Stimulated activated CD4-positive, alpha-beta T cell treated with anti-CD3 and anti-CD28 coated beads, Interleukin-12 subunit alpha, Interleukin-12 subunit beta, amount 100 ng/mL, for 48 hours (primary cell): Measurements from ENCODE around the gene OPRD1.
"Not testable (repeated sequence)": the region's sequence is repeated elsewhere in the genome, so short reads cannot be mapped to it uniquely, and the experiment has no call there.

Experiments
- DNase-seq, 3 donors: peaks; one replicate each; pipeline ENCODE4 v3.0.0-alpha.2; 2020; ENCODE audit warnings: low read depth in 2 of 3, low spot score in 1 of 3

OPRD1 gene

DNA sequence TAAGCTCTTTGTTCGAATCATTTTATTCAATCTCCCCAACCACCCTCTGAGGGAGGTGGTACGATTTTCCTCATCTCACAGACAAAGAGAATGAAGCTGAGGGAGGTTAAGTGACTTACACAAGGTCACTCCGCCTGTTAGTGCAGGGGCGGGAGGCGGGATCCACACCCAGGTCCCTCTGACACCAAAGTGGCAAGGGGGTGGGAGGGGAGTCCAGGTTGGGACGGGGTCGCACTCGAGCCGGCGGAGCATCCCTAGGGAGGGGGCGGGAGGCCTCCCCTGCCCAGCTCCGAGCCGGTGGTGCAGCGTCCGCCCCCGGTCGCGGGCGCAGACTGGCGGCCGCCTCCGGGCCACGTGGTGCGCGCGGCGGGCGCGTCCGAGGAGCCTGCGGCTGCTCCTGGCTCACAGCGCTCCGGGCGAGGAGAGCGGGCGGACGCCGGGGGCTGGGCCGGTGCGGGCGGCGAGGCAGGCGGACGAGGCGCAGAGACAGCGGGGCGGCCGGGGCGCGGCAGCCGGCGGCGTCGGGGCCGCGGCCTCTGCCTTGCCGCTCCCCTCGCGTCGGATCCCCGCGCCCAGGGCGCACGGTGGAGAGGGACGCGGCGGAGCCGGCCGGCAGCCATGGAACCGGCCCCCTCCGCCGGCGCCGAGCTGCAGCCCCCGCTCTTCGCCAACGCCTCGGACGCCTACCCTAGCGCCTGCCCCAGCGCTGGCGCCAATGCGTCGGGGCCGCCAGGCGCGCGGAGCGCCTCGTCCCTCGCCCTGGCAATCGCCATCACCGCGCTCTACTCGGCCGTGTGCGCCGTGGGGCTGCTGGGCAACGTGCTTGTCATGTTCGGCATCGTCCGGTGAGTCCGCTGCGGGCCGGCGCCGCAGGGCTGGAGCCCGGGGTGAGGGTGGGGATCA is at the start of gene OPRD1:
Gene OPRD1, plus strand, starts transcription at position 405 of the 903 bp plus-strand sequence. Its CDS starts 214 bp downstream, at position 619.
- no peak for DNase-seq

DNA sequence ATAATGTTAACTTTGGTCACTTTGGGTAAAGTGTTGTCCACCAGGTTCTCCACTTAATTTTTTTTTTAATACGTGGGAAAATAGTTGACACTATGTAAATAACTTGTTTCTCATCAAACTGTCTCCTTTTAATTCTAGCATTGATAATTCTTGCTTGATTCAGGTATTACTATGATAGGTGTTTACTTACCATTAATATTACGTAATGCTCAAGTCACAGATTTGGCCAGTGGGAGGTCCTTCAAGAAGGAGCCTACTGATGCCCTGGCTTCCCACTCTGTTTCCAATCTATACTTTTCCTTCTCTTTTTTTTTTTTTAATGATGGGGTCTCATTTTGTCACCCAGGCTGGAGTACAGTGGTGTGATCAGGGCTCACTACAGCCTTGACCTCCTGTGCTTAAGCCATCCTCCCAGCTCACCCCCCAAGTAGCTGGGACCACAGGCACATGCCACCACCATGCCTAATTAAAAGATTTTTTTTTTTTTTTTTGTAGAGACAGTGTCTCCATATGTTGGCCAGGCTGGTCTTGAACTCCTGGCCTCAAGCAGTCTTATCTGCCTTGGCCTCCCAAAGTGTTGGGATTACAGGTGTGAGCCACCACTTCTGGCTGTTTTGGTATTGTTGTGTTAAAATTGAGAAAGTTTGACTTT is 45.3 kb upstream of the OPRD1 start:
- DNase-seq, result no peak

DNA sequence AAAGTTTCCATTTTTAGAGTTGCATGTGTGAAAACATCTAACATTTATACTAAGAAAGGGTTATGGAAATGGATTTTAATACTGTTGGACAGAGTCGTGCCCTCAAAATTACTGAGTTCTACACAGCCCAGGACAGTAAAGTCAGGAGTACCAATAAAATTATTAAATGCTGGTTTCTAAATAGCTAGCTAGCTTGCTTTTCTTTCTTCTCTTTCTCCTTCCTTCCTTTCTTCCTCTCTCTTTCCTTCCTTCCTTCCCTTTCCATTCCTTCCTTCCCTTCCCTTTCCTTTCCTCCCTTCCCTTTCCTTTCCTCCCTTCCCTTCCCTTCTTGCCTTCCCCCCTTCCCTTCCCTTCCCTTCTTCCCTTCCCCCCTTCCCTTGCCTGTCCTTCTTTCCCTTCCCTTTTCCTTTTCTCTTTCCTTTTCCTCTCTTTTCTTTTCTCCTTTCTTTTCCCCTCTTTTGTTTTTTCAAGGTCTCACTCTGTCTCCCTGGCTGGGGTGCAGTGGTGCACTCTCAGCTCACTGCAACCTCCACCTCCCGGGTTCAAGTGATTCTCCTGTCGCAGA is 41.3 kb upstream of the OPRD1 start:
- no peak for DNase-seq

DNA sequence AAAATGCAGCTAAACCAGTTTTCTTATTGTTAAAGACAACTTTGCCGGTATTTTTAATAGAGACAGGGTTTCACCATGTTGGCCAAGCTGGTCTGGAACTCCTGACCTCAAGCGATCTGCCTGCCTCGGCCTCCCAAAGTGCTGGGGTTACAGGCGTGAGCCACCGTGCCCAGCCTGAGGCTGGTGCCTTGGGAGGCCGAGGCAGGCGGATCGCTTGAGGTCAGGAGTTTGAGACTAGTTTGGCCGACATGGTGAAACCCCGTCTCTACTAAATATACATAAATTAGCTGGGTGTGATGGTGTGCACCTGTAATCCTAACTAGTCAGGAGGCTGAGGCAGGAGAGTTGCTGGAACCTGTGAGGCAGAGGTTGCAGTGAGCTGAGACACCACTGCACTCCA is 40.0 kb upstream of the OPRD1 start:
- not testable (repeated sequence) for DNase-seq

GRCh38 chr1:28773105-28773504 is 38.9 kb upstream of the OPRD1 start:
- DNase-seq, result no peak

GRCh38 chr1:28775121-28775942 is 36.6 kb upstream of the OPRD1 start:
- peak; percentile 34 to 53 (median 42) for DNase-seq

GRCh38 chr1:28776341-28776740 is 35.6 kb upstream of the OPRD1 start:
- no peak for DNase-seq

- DNase-seq, result no peak
Measured at GRCh38 chr1:28778021-28778420, 33.9 kb upstream of the OPRD1 start.

DNA sequence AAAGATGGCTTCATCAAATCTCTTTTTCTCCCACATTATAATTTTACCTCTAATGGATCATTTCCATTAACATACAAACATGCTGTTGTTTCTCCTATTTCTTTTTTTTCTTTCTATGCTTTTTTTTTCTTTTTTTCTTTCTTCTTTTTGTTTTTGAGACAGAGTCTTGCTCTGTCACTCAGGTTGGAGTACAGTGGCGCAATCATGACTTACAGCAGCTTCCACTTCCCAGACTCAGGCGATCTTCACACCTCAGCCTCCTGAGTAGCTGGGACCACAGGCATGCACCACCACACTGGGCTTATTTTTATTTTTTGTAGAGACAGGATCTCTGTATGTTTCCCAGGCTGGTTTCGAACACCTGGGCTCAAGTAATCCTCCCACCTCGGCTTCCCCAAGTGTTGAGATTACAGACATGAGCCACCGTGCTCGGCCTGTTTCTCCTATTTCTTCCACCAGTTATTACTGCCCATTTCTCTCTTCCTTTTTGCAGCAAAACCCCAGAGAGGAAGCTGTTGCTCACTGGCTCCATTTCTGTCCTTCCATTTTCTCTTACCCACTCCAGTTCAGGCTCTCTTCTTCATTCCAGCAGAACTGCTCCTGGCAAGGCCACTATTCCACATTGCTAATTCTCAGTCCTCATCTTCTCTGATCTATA is 32.1 kb upstream of the OPRD1 start:
- DNase-seq, result no peak

- no peak for DNase-seq
Measured at GRCh38 chr1:28781305-28781704, 30.7 kb upstream of the OPRD1 start.

DNA sequence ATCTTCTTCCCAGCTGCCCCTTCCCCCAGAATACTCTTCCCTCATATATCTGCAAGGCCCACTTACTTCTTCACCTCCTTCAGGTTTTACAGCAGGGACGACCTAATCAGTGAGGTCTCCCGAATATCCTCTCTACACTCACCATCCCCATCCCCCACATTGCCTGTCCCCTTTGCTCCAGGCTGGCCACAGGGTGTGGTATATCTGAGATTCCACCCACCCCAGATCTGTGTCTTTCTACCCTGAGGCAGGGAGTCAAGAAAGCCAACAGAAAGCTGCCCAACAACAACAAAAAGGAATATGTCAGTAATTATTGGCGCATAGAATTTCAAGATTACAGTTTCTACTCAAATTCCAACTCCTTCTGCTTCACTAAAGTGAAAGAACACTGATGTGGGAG is 30.0 kb upstream of the OPRD1 start:
- DNase-seq, result no peak

- DNase-seq, result no peak
Measured at GRCh38 chr1:28783363-28783762, 28.6 kb upstream of the OPRD1 start.

DNA sequence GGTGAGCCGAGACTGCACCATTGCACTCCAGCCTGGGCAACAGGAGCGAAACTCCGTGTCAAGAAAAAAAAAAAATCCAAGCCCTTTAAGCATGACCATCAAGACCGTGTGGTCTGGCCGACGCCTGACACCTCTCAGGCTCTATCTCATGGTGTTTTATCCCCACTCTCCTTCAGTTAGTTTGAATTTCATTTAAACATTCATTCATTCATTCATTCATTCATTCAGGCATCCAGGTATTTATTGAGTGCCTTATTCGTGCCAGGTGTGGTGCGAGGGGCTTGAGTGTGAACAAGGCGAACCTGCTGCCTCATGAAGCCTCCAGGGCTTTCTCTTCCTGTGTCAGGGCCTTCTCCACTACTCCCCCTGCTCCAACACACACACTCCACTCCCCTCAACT is 22.6 kb upstream of the OPRD1 start:
- no peak for DNase-seq

GRCh38 chr1:28789816-28790215 is 22.2 kb upstream of the OPRD1 start:
- DNase-seq, result no peak

DNA sequence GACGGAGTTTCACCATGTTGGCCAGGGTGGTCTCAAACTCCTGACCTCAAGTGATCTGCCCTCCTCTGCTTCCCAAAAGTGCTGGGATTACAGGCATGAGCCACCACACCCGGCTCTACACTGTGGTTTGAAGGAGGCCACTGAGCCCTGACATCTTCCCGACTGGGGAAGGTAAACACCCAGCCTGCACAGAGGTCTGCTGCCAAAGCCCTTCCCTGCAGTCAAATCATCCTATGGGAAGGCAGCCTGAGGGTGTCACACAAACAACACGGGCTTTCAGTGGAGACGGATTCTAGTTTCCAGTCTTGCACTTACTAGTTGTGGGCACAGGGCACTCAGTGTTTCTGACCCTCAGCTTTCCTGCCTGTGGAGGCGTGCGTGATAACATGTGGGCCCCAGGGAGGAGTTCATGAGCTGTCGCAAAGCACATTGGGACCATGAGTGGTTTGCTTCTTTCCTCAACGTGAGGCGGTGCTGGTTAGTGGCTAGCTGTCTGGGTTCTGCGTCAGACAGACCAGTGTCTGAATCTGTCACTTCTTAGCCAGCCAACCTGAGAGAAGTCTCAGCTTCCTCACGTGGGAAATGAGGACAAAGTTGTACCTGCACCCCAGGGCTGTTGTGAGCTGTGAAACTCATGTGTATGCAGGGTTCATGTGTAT is 21.5 kb upstream of the OPRD1 start:
- no peak for DNase-seq

DNA sequence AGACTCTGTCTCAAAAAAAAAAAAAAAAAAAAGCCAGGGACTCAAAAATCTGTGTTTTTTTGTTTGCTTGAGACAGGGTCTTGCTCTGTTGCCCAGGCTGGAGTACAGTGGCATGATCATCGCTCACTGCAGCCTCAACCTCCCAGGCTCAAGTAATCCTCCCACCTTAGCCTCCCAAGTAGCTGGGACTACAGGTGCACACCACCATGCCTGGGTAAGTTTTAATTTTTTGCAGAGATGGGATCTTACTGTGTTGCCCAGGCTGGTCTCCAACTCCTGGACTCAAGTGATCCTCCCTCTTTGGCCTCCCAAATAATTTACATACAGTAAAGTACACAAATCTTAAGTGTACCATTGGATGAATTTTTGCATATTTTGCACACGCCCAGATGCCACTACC is 20.0 kb upstream of the OPRD1 start:
- DNase-seq, result not testable (repeated sequence)

- DNase-seq, result no peak
Measured at GRCh38 chr1:28792644-28793121, 19.3 kb upstream of the OPRD1 start.

DNA sequence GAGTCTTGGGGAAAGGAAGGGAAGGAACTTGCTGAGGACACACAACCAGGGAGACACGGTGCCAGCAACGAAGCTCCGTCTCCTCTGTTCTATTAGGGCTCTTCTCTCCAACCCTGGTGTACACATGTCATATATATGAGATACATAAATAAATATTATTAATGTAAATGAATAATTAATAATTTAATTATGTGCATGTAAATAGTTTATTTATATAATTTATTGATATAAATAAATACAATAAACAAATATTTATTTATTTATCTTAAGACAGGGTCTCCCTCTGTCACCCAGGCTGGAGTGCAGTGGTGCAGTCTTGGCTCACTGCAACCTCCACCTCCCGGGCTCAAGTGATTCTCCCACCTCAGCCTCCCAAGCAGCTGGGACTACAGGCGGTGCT is 17.4 kb upstream of the OPRD1 start:
- not testable (repeated sequence) for DNase-seq

DNA sequence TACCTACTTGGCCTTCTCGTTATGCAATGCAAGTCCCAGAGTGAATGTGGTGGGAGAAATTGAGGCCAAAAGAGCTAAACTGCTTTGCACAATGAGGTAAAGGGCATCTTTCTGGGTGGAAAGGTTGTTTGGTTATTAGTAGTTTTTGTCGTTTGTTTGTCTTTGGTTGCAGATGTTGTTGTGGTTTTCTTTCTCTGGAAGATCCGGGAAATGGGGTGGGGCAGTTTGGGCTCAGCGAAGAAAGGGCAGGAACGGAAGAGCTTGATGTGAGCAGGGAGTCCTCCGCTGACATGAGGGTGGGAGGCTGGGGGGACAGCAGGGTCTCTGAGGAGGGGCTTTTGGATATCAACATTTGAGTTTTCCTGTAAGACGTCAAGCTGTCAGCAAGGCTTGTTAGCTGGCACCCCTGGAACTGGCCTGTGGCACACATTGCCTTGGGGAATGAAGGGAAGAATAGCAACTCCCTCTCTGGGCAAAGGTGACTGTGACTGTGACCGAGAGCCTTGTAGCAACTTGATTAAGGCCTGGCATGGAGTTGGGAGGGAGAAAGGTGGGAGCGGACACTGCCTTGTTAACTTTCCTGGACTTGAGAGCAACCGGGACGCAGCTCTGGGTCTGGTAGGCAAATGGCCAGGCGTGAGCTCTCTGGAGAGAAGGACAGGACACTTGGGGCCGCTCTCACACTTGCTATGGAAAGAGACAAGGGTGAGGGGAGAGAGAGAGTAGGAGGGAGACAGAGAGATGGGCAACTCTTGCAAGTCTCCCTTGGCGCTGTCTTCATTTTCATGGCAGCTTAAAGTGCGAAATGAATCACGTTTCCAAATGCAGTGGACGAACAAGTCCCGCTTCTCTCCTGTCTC is 15.4 kb upstream of the OPRD1 start:
- no peak for DNase-seq
